OCI-LY7 (cell line): ENCODE results near the gene PTPRT. TPM values are rescaled to one million over a fixed set of nuclear protein-coding genes. Genes with fewer than 3 reads are reported as not detected.

Experiments used
- BruUV-seq: library from RNA; stranded (reverse); fragments of 400-500 nt; replicated peaks from 2 replicates; lab custom pipeline; 2021; lab: Mats Ljungman, UMichigan
- CTCF ChIA-PET: fragments of 300-600 bp; sonication (Branson Sonifier 250); formaldehyde crosslinking; loops from one replicate; lab custom pipeline; 2022; ENCODE audit warnings: antibody characterized with exemption; ENCODE audit not compliant: unreplicated experiment; lab: Charles Lee
- POLR2A ChIA-PET: fragments of 300-600 bp; sonication (Branson Sonifier 250); formaldehyde crosslinking; loops from one replicate; lab custom pipeline; 2022; ENCODE audit warnings: antibody characterized with exemption; lab: Charles Lee
- DNase-seq: peaks from one replicate; pipeline ENCODE4 v3.0.0-alpha.2; 2015; ENCODE audit warnings: low spot score
- H2AFZ ChIP-seq: fragments of 200-600 bp; sonication (generic), shearing (Covaris generic); 2 replicates; pipeline ENCODE4 v1.6.1; 2014; ENCODE audit warnings: mild to moderate bottlenecking, antibody characterized with exemption, low read length, moderate library complexity
- H3K27ac ChIP-seq: fragments of 200-600 bp; sonication (generic); 2 replicates; pipeline ENCODE4 v1.5.1; 2014; ENCODE audit warnings: mixed run types, low read depth, mild to moderate bottlenecking, moderate library complexity, low read length, inconsistent platforms; ENCODE audit not compliant: poor library complexity, severe bottlenecking
- H3K36me3 ChIP-seq: fragments of 200-600 bp; sonication (generic); 2 replicates; pipeline ENCODE4 v1.6.1; 2014; ENCODE audit warnings: mild to moderate bottlenecking, antibody characterized with exemption, low read length, moderate library complexity, mixed read lengths; ENCODE audit not compliant: insufficient read depth
- H3K4me1 ChIP-seq: fragments of 200-600 bp; sonication (generic); 2 replicates; pipeline ENCODE4 v1.5.1; 2014; ENCODE audit warnings: mild to moderate bottlenecking, low read length; ENCODE audit not compliant: insufficient read depth, poor library complexity, severe bottlenecking
- H3K4me2 ChIP-seq: fragments of 200-600 bp; sonication (generic); 2 replicates; pipeline ENCODE4 v1.6.1; 2014; ENCODE audit warnings: mild to moderate bottlenecking, low read length
- H3K4me3 ChIP-seq: fragments of 200-600 bp; sonication (generic); 2 replicates; pipeline ENCODE4 v1.5.1; 2014; ENCODE audit warnings: mild to moderate bottlenecking, low read depth, low read length; ENCODE audit not compliant: poor library complexity, severe bottlenecking
- H3K79me2 ChIP-seq: fragments of 200-600 bp; sonication (generic); 2 replicates; pipeline ENCODE4 v1.6.1; 2016; ENCODE audit warnings: low read depth, mild to moderate bottlenecking, low read length, moderate library complexity, mixed read lengths; ENCODE audit not compliant: insufficient read depth
- H3K9me2 ChIP-seq: fragments of 200-600 bp; sonication (generic); 2 replicates; pipeline ENCODE4 v1.6.1; 2016; ENCODE audit warnings: mild to moderate bottlenecking, low read length, mixed read lengths; ENCODE audit not compliant: insufficient read depth
- H3K9me3 ChIP-seq: fragments of 200-600 bp; sonication (generic); 2 replicates; pipeline ENCODE4 v1.6.1; 2014; ENCODE audit warnings: mild to moderate bottlenecking, mixed run types, low read length, mixed read lengths
- H4K20me1 ChIP-seq: fragments of 200-600 bp; sonication (generic); 2 replicates; pipeline ENCODE4 v1.6.1; 2014; ENCODE audit warnings: mild to moderate bottlenecking, antibody characterized with exemption, low read length, moderate library complexity, mixed read lengths; ENCODE audit not compliant: insufficient read depth
- EZH2phosphoT487 ChIP-seq: fragments of 200-600 bp; sonication (generic); IDR thresholded peaks from 2 replicates; pipeline ENCODE4 v1.6.1; 2018; ENCODE audit warnings: low read depth, borderline replicate concordance, mild to moderate bottlenecking, mixed run types, antibody characterized with exemption, low read length, moderate library complexity, mixed read lengths
- intact Hi-C: fragments of 100-400 bp; cut with micrococcal nuclease; formaldehyde crosslinking; loops from one replicate; pipeline ENCODE4 v1.10.0; 2022; ENCODE audit not compliant: unreplicated experiment
- total RNA-seq, 2 experiments: library from RNA; depleted of rRNA in 1 of 2; stranded (reverse); fragments of >200 nt in 1 of 2; shearing (Covaris generic) in 1 of 2; gene quantifications; 2 replicates each; pipeline ENCODE4 v1.2.3, GENCODE V29; 2014 to 2022
- TF ChIP-seq, protein P1 (sequence below): fragments of 200-600 bp; sonication (generic); conservative IDR thresholded peaks from 2 replicates; pipeline ENCODE4 v1.5.1; 2014; ENCODE audit warnings: mild to moderate bottlenecking, antibody characterized with exemption, low read length, moderate library complexity, mixed read lengths

Gene PTPRT
- total RNA-seq, 2 experiments from 2014 or later, result not detected

DNA sequence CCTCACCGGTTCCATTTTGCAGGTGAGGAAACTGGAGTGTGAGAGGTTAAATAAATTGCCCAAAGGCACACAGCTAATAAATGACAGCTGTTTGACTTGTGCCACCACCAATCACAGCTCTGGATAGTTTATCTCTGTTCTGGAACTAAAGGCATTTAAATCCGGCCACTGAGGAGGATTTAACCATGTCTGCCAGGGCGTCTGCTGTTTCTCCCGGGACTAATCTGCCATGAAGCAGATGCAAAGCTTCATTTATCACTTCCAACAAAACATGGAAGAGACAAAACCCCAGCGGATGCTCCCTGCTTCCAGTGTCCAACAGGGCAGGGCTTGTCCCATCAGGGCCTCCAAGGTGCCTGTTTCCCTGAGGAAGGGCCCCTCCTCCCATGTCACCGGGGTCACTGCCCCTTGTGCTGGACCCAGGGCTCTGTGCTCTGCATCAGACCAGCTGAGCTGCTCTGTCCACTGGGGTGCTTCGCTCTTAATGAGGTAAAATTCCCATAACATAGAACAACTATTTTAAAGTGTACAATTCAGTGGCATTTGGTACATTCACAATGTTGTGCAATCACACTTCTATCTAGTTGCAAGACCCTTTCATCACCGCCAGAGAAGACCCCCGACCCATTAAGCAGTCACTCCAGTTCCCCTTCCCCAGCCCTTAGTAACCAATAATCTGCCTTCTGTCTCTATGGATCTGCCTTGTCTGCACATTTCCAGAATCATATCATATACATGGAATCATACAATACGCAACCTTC, 244.3 kb downstream of the PTPRT start:
- no peaks in the 10 kb centered on the region for H3K4me1 ChIP-seq
- ChIA-PET POLR2A (no interaction called here), CTCF (no interaction called here)
- no peaks in the 10 kb centered on the region for H3K79me2 ChIP-seq
- no peak overlapping the region for H3K4me2 ChIP-seq
- DNase-seq, result no peak
- H2AFZ ChIP-seq, result no peak overlapping the region
- H3K4me3 ChIP-seq, result no peak overlapping the region
- intact Hi-C loops, result no loop called here
- H3K9me2 ChIP-seq, result no peaks in the 10 kb centered on the region
- no peak overlapping the region for H3K27ac ChIP-seq
- no peak for TF ChIP-seq EZH2phosphoT487
- TF ChIP-seq, protein P1, sequence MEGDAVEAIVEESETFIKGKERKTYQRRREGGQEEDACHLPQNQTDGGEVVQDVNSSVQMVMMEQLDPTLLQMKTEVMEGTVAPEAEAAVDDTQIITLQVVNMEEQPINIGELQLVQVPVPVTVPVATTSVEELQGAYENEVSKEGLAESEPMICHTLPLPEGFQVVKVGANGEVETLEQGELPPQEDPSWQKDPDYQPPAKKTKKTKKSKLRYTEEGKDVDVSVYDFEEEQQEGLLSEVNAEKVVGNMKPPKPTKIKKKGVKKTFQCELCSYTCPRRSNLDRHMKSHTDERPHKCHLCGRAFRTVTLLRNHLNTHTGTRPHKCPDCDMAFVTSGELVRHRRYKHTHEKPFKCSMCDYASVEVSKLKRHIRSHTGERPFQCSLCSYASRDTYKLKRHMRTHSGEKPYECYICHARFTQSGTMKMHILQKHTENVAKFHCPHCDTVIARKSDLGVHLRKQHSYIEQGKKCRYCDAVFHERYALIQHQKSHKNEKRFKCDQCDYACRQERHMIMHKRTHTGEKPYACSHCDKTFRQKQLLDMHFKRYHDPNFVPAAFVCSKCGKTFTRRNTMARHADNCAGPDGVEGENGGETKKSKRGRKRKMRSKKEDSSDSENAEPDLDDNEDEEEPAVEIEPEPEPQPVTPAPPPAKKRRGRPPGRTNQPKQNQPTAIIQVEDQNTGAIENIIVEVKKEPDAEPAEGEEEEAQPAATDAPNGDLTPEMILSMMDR, result no peak
- no peaks in the 10 kb centered on the region for H3K9me3 ChIP-seq
- no TSS peak for BruUV-seq
- H3K36me3 ChIP-seq, result no peaks in the 10 kb centered on the region
- no peaks in the 10 kb centered on the region for H4K20me1 ChIP-seq

- Histone ChIP-seq H3K4me2 (no peak overlapping the region), H3K4me1 (no peaks in the 10 kb centered on the region), H3K27ac (no peak overlapping the region), H4K20me1 (no peaks in the 10 kb centered on the region), H3K36me3 (no peaks in the 10 kb centered on the region), H3K4me3 (no peak overlapping the region), H2AFZ (no peak overlapping the region), H3K9me3 (no peaks in the 10 kb centered on the region), H3K9me2 (no peaks in the 10 kb centered on the region; the same call in 1 of the 2 replicates), H3K79me2 (no peaks in the 10 kb centered on the region)
- intact Hi-C loops, result no loop called here
- POLR2A ChIA-PET, result no interaction called here
- CTCF ChIA-PET, result no interaction called here
- no TSS peak for BruUV-seq
- TF ChIP-seq EZH2phosphoT487, result no peak
- no peak for DNase-seq
Measured at GRCh38 chr20:42941629-42942028, 248.1 kb downstream of the PTPRT start.

DNA sequence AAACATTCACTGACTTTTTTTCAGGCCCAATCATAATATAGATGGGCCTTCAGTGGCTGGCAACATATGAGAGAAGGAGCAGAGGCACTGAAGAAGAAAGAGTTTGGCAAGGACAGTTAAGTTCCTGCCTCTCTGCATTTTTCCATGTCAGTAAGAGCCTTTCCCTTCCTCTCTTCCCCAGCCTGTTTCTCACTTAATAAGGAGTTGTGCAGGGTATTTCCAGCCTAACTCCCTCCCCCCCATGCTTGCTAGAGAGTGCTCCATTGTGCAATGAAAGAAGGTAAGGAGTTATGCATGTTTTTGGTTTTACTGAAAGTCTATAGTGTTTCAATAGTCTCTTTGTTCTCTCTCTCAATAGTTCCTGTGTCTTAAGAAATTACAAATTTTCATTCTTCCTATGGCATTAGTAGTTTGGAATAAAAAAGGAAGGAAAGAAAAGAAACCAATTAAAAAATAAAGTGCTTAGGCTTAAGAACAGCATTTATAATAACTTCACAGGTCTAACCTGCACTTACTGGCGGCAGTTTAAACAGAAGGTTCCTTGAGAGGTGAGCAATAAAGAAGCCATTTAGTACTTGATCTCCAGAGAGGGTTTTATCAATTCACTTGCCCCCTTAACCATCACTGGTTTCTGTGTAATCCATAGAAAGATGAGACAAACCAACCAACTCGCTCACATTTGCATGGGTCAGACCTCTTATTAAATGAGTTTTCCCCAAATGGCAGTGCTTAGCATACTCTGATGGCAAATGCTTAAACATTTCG, 251.1 kb downstream of the PTPRT start:
- BruUV-seq, result no TSS peak
- no peak overlapping the region for H3K27ac ChIP-seq
- ChIA-PET POLR2A (interaction anchor here (1.1 kb wide), 1 partner anchor 21 kb away, joined by 3 read pairs; no protein-coding TSS in a partner anchor), CTCF (no interaction called here)
- H2AFZ ChIP-seq, result no peak overlapping the region
- DNase-seq, result no peak
- TF ChIP-seq EZH2phosphoT487, result no peak
- TF ChIP-seq, protein P1, result no peak
- H3K9me2 ChIP-seq, result no peaks in the 10 kb centered on the region; the same call in 1 of the 2 replicates
- H3K36me3 ChIP-seq, result no peaks in the 10 kb centered on the region
- no peaks in the 10 kb centered on the region for H3K79me2 ChIP-seq
- H3K4me1 ChIP-seq, result no peaks in the 10 kb centered on the region
- H3K9me3 ChIP-seq, result no peaks in the 10 kb centered on the region
- no peak overlapping the region for H3K4me2 ChIP-seq
- no peaks in the 10 kb centered on the region for H4K20me1 ChIP-seq
- H3K4me3 ChIP-seq, result no peak overlapping the region
- intact Hi-C loops, result no loop called here
